ENCODE results near the gene AKT1. TPM values are rescaled to one million over a fixed set of nuclear protein-coding genes. Genes with fewer than 3 reads are reported as not detected.

Gene AKT1
- total and polyA plus RNA-seq, 2 of the 4 experiments (the other 2 are of a cell fraction) = 193 to 221 TPM

DNA sequence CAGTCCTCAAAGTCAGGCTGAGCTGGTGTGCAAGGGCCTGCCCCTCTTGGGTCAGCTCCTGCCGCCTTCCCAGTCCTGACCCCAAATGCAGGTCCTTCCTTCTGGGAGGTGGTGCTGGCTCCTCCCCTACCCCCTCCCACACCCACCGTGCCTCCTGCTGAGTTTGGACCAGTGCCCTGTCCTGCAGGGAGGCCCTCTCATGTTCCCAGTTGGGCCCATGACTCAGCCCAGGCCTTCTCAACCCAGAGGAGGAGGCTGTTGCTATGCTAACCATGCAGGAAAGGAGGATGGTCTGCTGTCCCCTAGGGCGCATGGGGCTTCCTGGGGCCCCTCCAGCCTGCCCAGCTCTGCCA is 9.8 kb upstream of the AKT1 start:
- POLR2A ChIA-PET (ENCODE audit: unreplicated experiment) = no interaction called here
- intact Hi-C loops (cut with micrococcal nuclease) (no loop called here), dilution Hi-C loops (cut with HindIII; ENCODE audit: low sequenced_read_pairs, unreplicated experiment) (no loop called here), in situ Hi-C loops (cut with MboI; ENCODE audit: low sequenced_read_pairs) (no loop called here)
- H4K20me1 ChIP-seq (ENCODE audit: insufficient read depth, low read length) = peaks cover 4% of the 10 kb centered on the region; the same call in 1 of the 2 replicates
- no peak overlapping the region for H3K23ac ChIP-seq (ENCODE audit: low read depth, low read length)
- no peak overlapping the region for H2BK5ac ChIP-seq (ENCODE audit: low read depth, low read length, poor library complexity, severe bottlenecking)
- H2BK15ac ChIP-seq (ENCODE audit: low read depth, low read length) = no peak overlapping the region
- no peak overlapping the region for H3K14ac ChIP-seq (replicated peaks; ENCODE audit: low read depth, low read length)
- no peak overlapping the region for H3K9ac ChIP-seq (ENCODE audit: low read depth, low read length)
- H3K4me3 ChIP-seq (ENCODE audit: insufficient read depth, low read depth, low read length) = no peak overlapping the region
- H3K79me1 ChIP-seq (ENCODE audit: low read depth in 1 of 2, low read length in 2 of 2) = peaks cover 0 to 12% of the 10 kb centered on the region in 2 experiments; a peak in 1 of 4 replicates
- peak overlapping the region; percentile 6; the same call in 1 of the 2 replicates for H3K27ac ChIP-seq (ENCODE audit: insufficient read depth, low read length)
- H3K4me1 ChIP-seq (ENCODE audit: control insufficient read depth, insufficient read depth, low read length) = peaks cover 13% of the 10 kb centered on the region
- H2BK20ac ChIP-seq (ENCODE audit: low read depth, low read length) = no peak overlapping the region
- no TSS peak for BruUV-seq (replicated peaks)
- H2BK120ac ChIP-seq (ENCODE audit: low read depth, low read length) = no peak overlapping the region
- no peak overlapping the region for H4K5ac ChIP-seq (ENCODE audit: low read depth, low read length)
- H2AK9ac ChIP-seq (replicated peaks; ENCODE audit: low read depth, low read length, poor library complexity) = peak overlapping the region; percentile 79
- no peak overlapping the region; the same call in 1 of the 2 replicates for H4K91ac ChIP-seq (ENCODE audit: insufficient read depth, low read depth, low read length)
- no peak overlapping the region; the same call in 1 of the 2 replicates for H3K18ac ChIP-seq (ENCODE audit: low read depth, low read length)
- no peak overlapping the region for H3K56ac ChIP-seq (ENCODE audit: extremely low read depth, insufficient read depth, low read length)
- no peaks in the 10 kb centered on the region for H3K9me3 ChIP-seq (ENCODE audit: control insufficient read depth, insufficient read depth, low read length)
- no peak for TF ChIP-seq CEBPB (IDR thresholded peaks at IDR 0.05; ENCODE audit: low read depth, low read length)
- TF ChIP-seq, protein P1, sequence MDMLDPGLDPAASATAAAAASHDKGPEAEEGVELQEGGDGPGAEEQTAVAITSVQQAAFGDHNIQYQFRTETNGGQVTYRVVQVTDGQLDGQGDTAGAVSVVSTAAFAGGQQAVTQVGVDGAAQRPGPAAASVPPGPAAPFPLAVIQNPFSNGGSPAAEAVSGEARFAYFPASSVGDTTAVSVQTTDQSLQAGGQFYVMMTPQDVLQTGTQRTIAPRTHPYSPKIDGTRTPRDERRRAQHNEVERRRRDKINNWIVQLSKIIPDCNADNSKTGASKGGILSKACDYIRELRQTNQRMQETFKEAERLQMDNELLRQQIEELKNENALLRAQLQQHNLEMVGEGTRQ (IDR thresholded peaks at IDR 0.05; ENCODE audit: low read depth, low read length) = no peak
- TF ChIP-seq, protein P2, sequence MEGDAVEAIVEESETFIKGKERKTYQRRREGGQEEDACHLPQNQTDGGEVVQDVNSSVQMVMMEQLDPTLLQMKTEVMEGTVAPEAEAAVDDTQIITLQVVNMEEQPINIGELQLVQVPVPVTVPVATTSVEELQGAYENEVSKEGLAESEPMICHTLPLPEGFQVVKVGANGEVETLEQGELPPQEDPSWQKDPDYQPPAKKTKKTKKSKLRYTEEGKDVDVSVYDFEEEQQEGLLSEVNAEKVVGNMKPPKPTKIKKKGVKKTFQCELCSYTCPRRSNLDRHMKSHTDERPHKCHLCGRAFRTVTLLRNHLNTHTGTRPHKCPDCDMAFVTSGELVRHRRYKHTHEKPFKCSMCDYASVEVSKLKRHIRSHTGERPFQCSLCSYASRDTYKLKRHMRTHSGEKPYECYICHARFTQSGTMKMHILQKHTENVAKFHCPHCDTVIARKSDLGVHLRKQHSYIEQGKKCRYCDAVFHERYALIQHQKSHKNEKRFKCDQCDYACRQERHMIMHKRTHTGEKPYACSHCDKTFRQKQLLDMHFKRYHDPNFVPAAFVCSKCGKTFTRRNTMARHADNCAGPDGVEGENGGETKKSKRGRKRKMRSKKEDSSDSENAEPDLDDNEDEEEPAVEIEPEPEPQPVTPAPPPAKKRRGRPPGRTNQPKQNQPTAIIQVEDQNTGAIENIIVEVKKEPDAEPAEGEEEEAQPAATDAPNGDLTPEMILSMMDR (conservative IDR thresholded peaks at IDR 0.05; ENCODE audit: low read depth, low read length) = no peak
- TF ChIP-seq MAFK (IDR thresholded peaks at IDR 0.05; ENCODE audit: low read depth, low read length) = no peak
- no peak for TF ChIP-seq SMC3 (IDR thresholded peaks at IDR 0.05; ENCODE audit: low read depth, low read length)
- TF ChIP-seq MAZ (IDR thresholded peaks at IDR 0.05; ENCODE audit: borderline replicate concordance, low read depth, low read length) = peak; percentile 75; the same call in 1 of the 2 replicates
- TF ChIP-seq FOS (IDR thresholded peaks at IDR 0.05; ENCODE audit: low read depth, low read length) = peak; percentile 62
- TF ChIP-seq POLR2A (IDR thresholded peaks at IDR 0.05; ENCODE audit: low read depth, low read length) = no peak
- TF ChIP-seq RFX5 (IDR thresholded peaks at IDR 0.05; ENCODE audit: low read depth, low read length) = peak; percentile 71
- DNase-seq (peak; percentile 89), ATAC-seq (ENCODE audit: low read depth) (peak; percentile 77)
- peak overlapping the region; percentile 35 for H2AFZ ChIP-seq (replicated peaks; ENCODE audit: low read length, poor library complexity)
- no peak overlapping the region for H3K4me2 ChIP-seq (ENCODE audit: low read depth, low read length)
- WGBS, 2 experiments (ENCODE audit: extremely low coverage in 2 of 2, insufficient read length in 1 of 2) = no CpG with 5 or more reads among the region's 3 CpGs
- CTCF ChIA-PET = no interaction called here
- H3K4ac ChIP-seq (ENCODE audit: low read depth, low read length) = peak overlapping the region; percentile 53; the same call in 1 of the 2 replicates
- H3K27me3 ChIP-seq (ENCODE audit: control insufficient read depth, insufficient read depth, low read length) = no peaks in the 10 kb centered on the region
- peak overlapping the region in 1 of 2 experiments; percentile 47; a peak in 1 of 4 replicates for H4K8ac ChIP-seq (ENCODE audit: low read depth in 2 of 2, low read length in 2 of 2)
- H3K9me1 ChIP-seq (ENCODE audit: insufficient read depth, low read length) = peaks cover 16% of the 10 kb centered on the region
- no peaks in the 10 kb centered on the region for H3K36me3 ChIP-seq (ENCODE audit: control insufficient read depth, insufficient read depth, low read length)
- H2AK5ac ChIP-seq (ENCODE audit: low read depth, low read length) = peak overlapping the region; percentile 54
